KOPT-K1 (cell line): ENCODE data around the gene MFSD12.
"Not testable (repeated sequence)": the region's sequence is repeated elsewhere in the genome, so short reads cannot be mapped to it uniquely, and the experiment has no call there.

Source experiments
- H3K27ac ChIP-seq: fragments of 200-600 bp; sonication (generic); 2 replicates; pipeline ENCODE4 v1.5.1; 2016; ENCODE audit warnings: antibody characterized with exemption, mild to moderate bottlenecking, low read depth, low read length; ENCODE audit not compliant: poor library complexity, severe bottlenecking
- H3K36me3 ChIP-seq: fragments of 200-600 bp; sonication (generic); 2 replicates; pipeline ENCODE4 v1.5.1; 2017; ENCODE audit warnings: antibody characterized with exemption, mild to moderate bottlenecking, low read length, moderate library complexity; ENCODE audit not compliant: insufficient read depth
- H3K9me3 ChIP-seq: fragments of 200-600 bp; sonication (generic); 2 replicates; pipeline ENCODE4 v1.5.1; 2017; ENCODE audit warnings: antibody characterized with exemption, low read length, mild to moderate bottlenecking; ENCODE audit not compliant: insufficient read depth, poor library complexity, severe bottlenecking

The MFSD12 gene

DNA sequence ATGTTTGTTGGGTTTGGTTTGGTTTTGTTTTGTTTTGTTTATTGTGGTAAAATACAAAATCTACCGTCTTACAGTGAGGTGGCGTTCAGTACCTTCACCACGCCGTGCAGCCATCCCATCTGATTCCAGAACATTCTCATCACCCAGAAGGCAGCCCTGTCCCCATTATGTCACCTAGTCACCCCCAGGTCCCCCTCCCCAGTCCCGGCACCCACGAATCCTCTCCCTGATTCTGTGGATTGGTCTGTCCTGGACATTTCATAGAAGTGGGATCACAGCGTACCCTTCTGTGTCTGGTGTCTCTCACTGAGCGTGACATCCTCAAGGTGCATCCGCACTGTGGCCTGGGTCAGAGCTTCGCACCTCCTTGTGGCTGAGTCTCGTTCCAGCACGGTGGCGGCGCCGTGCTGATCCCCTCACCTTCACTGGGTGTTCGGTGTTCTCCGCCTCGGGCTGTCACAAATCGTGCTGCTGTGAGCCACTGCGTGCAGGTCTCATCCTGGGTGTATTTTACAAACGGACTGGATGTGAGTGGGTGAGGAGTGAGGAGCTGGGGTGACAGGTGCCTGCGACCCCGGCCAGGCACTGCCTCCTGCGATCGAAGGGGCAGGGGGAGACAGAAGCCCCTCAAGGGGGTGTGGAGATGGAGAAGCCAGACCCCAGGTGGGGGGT is 19.0 kb downstream of the MFSD12 start:
- Histone ChIP-seq H3K27ac (no peak overlapping the region), H3K9me3 (no peaks in the 10 kb centered on the region), H3K36me3 (peaks cover 67% of the 10 kb centered on the region)

DNA sequence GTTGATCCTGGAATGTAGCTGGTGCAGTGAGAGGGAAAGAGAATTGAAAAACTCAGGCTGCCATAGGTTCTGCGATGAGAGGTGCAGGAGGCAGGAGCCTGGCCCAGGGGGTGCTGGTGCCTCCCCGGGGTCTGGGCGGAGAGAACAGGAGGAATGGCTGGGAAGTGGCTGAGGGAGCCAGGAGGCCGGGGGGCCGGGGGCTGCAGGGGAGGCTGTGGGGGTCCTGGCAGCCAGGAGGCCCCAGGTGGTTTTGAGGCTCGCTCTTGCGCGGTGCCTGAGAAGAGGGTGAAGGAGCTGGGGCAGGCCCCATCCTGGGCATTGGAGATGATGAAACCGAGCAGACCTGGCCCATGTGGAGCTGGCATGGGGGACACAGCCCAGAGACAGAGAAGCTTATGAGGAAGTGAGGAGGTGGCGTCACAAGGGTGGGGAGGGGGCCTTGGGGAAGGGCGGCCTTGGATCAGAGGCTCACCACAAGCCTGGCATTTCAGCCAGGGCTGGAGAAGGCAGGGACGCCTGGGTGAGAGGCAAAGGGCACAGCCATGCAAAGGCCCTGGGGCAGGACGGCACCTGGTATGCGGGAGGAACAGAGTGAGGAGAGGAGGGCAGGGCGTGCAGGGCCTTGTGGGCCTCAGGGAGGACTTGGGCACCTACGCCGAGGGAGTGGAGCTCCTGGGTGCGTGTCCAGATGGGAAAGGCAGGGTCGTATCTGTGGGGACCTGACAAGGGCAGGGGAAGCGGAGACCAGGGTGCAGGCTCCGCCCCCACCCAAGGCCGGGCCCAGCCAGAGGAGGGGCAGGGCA is 19.7 kb downstream of the MFSD12 start:
- H3K27ac ChIP-seq: no peak overlapping the region

DNA sequence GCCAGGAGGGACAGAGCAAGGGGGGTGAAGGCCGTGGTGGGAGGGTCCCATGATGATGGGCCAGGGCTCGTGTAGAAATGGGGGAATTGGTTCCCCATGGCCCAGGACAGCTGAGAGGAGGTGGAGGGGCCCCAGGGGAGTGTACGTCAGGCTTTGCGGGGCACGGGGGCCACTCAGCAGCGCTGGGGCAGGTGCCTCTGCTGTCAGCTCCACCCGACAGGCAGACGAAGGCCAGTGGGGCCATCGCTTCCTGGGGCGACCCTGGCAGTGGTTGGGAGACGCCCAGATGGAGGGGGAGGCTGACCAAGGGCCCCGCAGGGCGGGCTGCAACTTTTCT is 20.3 kb downstream of the MFSD12 start:
- Histone ChIP-seq H3K27ac (no peak overlapping the region), H3K9me3 (no peaks in the 10 kb centered on the region), H3K36me3 (peaks cover 80% of the 10 kb centered on the region)

More for the DNA sequence above, 19.7 kb downstream of the MFSD12 start:
- H3K9me3 ChIP-seq: no peaks in the 10 kb centered on the region
- H3K36me3 ChIP-seq: peaks cover 74% of the 10 kb centered on the region

DNA sequence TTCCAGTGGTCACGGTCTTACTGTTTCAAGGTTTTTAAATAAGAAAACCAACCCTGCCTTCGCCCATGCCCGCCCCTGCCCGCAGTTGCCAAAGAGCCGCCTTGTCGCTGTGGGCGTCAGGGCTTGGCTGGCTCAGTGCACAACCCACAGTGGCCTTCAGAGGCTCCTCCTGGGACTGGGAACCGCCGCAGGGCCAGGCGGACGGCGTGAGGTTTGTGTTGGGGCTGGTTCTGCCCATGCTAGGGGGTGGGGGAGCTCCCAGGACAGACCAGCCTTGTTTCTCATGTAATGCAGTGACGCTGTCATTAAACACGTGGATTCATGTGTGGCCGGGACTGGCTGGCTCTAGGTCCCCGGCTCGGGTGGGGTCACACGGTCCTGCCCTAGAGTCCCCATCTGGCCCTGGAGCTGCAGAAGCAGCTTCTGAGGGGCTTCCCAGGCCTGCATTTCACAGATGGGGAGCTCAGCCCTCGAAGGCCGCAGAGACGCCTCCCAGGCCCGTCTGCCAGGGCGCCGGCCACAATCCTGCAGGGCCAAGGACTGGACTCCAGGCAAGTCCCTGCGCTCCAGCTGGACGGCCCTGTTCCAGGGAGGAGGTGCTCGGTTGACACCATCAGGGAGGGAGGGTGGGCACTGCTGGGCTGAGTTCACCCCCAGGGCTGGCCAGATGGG is 20.8 kb downstream of the MFSD12 start:
- no peaks in the 10 kb centered on the region for H3K9me3 ChIP-seq
- H3K27ac ChIP-seq: no peak overlapping the region
- H3K36me3 ChIP-seq: peaks cover 85% of the 10 kb centered on the region

DNA sequence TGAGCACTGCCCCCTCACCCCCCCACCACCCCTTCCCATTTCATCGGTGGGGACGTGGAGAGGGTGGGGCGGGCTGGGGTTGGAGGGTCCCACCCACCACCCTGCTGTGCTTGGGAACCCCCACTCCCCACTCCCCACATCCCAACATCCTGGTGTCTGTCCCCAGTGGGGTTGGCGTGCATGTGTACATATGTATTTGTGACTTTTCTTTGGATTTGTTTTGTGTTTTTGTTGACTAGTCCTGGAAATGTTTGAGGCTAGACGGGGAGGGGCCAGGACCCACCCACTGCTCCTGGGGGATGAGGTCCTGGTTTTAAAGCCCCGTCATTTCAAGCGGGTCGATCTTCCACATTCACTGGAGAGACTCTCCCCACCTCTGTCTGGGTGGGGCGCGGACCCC is 21.4 kb downstream of the MFSD12 start:
- Histone ChIP-seq H3K9me3 (no peaks in the 10 kb centered on the region), H3K27ac (no peak overlapping the region), H3K36me3 (peaks cover 91% of the 10 kb centered on the region)

DNA sequence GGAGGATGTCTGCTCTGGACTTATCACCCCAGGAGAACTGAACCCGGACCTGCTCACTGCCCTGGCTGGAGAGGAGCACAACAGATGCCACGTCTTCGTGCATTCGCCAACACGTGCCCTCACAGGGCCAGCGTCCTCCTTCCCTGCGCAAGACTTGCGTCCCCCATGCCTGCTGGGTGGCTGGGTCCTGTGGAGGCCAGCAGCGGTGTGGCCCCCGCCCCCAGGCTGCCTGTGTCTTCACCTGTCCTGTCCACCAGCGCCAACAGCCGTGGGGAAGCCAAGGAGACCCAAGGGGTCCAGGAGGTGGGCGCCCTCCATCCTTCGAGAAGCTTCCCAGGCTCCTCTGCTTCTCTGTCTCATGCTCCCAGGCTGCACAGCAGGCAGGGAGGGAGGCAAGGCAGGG is 21.8 kb downstream of the MFSD12 start:
- no peaks in the 10 kb centered on the region for H3K9me3 ChIP-seq
- H3K36me3 ChIP-seq: peaks cover 95% of the 10 kb centered on the region
- H3K27ac ChIP-seq: no peak overlapping the region

DNA sequence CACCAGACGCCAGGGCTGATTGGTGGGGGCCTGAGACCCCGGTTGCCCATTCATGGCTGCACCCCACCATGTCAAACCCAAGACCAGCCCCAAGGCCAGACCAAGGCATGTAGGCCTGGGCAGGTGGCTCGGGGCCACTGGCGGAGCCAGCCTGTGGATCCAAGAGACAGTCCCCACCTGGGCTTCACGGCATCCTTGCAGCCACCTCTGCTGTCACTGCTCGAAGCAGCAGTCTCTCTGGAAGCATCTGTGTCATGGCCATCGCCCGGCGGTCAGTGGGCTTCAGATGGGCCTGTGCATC is 22.2 kb downstream of the MFSD12 start:
- Histone ChIP-seq H3K27ac (no peak overlapping the region), H3K9me3 (no peaks in the 10 kb centered on the region), H3K36me3 (peaks cover 99% of the 10 kb centered on the region)

DNA sequence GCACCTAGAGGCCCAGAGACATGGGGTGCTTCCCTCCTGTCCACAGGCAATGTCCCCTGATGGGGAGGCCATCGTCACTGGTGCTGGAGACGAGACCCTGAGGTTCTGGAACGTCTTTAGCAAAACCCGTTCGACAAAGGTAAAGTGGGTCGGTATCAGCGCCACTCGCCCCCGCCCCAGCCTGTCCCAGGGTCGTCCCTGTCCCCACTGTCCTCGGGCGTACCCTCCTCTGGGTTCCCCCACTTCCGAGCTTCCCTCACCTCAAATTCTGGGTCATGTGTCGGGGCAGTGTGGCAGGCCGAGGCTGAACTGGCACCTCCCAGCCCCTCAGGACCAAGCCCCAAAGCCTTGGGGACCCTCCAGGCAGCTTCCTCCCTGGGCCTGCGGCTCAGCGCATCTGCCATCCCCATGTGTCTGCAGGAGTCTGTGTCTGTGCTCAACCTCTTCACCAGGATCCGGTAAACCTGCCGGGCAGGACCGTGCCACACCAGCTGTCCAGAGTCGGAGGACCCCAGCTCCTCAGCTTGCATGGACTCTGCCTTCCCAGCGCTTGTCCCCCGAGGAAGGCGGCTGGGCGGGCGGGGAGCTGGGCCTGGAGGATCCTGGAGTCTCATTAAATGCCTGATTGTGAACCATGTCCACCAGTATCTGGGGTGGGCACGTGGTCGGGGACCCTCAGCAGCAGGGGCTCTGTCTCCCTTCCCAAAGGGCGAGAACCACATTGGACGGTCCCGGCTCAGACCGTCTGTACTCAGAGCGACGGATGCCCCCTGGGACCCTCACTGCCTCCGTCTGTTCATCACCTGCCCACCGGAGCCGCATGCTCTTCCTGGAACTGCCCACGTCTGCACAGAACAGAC is 22.8 kb downstream of the MFSD12 start:
- no peak overlapping the region for H3K27ac ChIP-seq
- H3K36me3 ChIP-seq: peaks cover 98% of the 10 kb centered on the region
- no peaks in the 10 kb centered on the region for H3K9me3 ChIP-seq

DNA sequence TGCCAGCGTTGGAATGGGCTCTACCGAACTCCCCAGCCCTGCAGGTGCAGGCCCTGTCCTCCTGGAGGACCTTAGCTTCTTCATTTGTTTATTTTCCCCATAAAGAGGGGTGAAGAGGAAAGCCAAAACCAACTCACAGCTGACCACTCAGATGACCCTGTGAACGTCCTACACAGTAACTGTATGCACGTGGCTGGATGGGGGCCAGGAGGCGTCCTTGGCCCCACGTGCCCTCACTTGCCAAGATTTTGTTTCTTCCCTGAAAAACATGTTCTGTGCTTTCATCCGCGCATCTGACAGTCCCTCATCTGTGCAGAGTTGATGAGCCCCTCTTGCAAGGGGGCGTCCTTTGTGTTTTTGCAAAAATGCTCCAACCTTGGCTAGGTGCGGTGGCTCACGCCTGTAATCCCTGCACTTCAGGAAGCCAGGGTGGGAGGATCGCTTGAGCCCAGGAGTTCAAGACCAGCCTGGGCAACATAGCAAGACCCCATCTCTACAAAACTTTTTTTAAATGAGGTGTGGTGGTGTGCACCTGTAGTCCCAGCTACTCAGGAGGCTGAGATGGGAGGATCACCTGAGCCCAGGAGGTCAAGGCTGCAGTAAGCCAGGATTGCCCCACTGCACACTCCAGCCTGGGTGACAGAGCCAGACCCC is 23.7 kb downstream of the MFSD12 start:
- no peak overlapping the region for H3K27ac ChIP-seq
- peaks cover 89% of the 10 kb centered on the region for H3K36me3 ChIP-seq

DNA sequence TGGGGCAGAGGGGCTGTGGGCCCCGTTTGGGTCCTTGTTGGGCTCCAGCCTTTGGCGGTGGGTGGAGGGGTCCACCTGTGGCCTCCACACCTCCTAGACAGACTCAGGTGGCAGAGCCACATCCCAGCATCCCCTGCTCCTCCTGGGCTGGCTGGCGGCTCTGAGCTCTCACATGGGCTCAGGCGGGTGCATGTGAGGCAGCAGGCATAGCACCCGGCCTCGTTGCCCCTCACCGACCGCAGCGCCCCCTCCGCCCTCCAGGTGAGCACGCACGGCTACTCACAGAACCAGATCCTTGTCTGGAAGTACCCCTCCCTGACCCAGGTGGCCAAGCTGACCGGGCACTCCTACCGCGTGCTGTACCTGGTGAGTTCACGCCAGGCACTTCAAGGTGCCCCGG is 24.4 kb downstream of the MFSD12 start:
- Histone ChIP-seq H3K9me3 (no peaks in the 10 kb centered on the region), H3K36me3 (peaks cover 89% of the 10 kb centered on the region), H3K27ac (no peak overlapping the region)

More for the DNA sequence above, 23.7 kb downstream of the MFSD12 start:
- no peaks in the 10 kb centered on the region for H3K9me3 ChIP-seq

DNA sequence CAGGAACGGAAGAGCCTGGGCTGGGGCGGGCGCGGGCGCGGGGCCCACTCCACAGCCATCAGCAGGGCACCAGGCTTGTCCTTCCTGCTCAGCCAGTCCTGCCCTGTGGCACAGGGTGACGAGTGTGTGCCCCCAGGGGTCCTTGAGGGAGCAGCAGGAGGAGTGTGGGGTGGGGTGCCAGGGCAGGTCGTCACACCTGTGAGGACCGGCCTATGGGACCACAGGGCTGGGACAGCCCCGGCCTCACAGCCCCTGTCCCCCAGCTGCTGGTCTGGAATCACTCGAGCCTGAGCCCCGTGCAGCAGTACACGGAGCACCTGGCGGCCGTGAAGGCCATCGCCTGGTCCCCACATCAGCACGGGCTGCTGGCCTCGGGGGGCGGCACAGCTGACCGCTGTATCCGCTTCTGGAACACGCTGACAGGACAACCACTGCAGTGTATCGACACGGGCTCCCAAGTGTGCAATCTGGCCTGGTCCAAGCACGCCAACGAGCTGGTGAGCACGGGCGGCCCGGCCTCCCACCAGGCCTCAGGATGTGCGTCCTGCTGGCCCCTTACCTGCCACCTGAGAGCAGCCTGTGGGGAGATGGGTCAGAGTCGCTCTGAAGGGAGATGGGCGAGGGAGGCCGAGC is 25.1 kb downstream of the MFSD12 start:
- H3K9me3 ChIP-seq: no peaks in the 10 kb centered on the region
- no peak overlapping the region for H3K27ac ChIP-seq
- H3K36me3 ChIP-seq: peaks cover 89% of the 10 kb centered on the region

DNA sequence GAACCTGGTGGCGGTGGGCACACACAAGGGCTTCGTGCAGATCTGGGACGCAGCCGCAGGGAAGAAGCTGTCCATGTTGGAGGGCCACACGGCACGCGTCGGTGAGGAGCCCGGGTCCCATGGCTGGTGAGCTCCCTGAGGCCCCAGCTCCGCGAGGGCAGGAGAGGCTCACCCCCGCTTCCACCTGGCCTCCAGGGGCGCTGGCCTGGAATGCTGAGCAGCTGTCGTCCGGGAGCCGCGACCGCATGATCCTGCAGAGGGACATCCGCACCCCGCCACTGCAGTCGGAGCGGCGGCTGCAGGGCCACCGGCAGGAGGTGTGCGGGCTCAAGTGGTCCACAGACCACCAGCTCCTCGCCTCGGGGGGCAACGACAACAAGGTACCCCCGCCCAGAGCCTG is 25.7 kb downstream of the MFSD12 start:
- Histone ChIP-seq H3K27ac (no peak overlapping the region), H3K36me3 (peaks cover 89% of the 10 kb centered on the region), H3K9me3 (no peaks in the 10 kb centered on the region)

DNA sequence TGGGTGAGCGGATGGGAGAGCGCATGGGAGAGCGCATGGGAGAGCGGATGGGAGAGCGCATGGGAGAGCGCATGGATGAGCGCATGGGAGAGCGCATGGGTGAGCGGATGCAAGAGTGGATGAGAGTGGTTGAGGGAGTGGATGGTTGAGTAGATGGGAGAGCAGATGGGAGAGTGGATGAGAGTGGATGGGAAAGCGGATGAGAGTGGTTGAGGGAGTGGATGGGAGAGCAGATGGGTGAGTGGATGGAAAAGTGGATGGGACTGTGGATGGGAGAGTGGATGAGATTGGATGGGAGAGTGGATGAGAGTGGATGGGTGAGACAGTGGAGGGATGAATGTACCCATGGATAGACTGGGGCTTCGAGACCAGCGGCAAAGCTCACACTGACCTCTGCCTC is 27.0 kb downstream of the MFSD12 start:
- H3K27ac ChIP-seq: no peak overlapping the region
- peaks cover 88% of the 10 kb centered on the region for H3K36me3 ChIP-seq
- H3K9me3 ChIP-seq: no peaks in the 10 kb centered on the region

DNA sequence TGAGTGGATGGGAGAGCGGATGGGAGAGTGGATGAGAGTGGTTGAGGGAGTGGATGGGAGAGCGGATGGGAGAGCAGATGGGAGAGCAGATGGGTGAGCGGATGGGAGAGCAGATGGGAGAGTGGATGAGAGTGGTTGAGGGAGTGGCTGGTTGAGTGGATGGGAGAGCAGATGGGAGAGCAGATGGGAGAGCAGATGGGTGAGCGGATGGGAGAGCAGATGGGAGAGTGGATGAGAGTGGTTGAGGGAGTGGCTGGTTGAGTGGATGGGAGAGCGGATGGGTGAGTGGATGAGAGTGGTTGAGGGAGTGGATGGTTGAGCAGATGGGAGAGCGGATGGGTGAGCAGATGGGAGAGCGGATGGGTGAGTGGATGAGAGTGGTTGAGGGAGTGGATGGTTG is 28.1 kb downstream of the MFSD12 start:
- H3K27ac ChIP-seq, H3K9me3 ChIP-seq: not testable (repeated sequence)
- peaks cover 85% of the 10 kb centered on the region for H3K36me3 ChIP-seq
